HG02970 (cell line): Measurements from ENCODE around the gene LSP1.

Experiments
- ATAC-seq: cut with Tn5 transposase; IDR thresholded peaks from one replicate; pipeline ENCODE4 v1.9.1; 2021; ENCODE audit warnings: mild to moderate bottlenecking, moderate library complexity, moderate number of reproducible peaks; ENCODE audit not compliant: unreplicated experiment, low FRiP score

Gene LSP1

DNA sequence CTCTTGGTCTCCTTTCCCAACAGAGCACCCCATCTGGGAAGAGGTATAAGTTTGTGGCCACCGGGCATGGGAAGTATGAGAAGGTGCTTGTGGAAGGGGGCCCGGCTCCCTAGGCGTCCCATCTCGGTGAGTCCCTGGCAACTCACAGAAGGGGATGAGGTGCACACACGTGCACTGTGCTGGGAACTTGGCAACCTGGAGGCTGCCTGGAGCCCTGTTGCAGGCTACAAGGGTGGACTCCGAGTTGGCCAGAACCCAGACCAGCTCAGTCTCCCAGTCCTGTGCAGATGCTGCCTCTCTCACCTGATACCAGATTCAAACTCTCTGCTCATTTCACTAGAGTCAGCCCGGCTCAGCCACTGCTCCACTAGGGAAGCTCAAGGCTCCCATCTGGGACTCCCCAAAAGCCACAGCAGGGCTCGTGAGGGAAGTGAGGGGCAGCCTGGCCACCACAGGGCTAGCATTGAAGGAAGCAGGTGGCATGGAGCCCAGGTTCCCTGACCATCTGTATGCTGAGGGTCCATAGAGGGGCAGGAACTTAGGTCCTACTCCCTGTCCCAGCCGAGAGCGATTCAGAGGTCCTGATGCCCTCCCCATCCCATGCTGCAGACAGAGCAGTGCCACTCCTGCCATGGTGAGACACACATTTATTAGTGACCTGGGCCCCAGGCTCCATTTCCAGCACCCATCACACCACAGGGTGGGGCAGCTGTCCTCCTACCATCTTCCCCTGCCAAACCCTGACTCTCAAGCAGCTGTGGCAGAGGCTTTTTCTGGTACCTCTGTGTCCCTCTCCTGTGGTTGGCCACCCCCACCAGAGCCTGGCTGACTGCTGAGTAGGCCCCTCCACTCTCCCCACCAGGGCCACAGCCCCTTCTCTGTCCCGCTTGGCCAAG lies 34.8 kb downstream of the LSP1 start:
- ATAC-seq, result no peak

DNA sequence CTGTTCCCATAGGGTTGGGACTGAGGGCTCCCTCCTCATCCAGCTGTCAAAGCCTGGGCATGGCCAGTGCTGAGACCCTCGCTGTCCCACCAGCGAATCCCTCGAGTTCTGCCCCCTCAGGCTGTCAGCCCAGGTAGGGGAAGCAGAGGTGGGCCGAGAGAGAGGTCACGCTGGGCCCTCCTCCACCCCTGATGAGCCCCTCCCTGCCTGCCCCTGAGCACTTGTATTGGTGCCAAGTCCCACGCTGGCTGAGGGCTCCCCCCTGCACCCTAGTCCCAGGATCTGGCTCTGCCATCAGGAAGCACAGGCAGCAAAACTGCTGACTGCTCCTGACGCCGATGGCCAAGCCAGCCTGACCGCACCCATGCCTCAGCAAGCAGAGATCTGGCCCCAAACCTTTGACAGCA lies 35.5 kb downstream of the LSP1 start:
- ATAC-seq, result no peak

DNA sequence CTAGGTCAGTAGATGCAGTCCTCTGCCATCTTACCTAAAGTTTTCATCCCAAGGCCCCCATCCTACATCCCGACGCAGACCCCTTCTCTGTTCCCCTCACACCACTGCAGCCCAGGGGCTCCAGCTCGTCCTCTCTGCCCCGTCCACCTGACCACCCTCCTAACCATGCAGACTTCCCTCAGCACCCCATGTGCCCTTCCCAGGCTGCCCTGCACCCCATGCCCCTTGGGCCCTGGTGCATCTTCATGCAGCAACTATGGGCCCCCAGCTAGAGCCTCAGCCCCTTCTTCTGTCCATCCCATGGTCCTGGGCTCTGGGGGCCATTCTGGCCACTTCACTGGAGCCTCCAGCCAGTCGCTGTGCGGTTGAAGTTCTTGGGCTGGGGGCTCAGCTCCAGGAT lies 35.9 kb downstream of the LSP1 start:
- ATAC-seq, result no peak

DNA sequence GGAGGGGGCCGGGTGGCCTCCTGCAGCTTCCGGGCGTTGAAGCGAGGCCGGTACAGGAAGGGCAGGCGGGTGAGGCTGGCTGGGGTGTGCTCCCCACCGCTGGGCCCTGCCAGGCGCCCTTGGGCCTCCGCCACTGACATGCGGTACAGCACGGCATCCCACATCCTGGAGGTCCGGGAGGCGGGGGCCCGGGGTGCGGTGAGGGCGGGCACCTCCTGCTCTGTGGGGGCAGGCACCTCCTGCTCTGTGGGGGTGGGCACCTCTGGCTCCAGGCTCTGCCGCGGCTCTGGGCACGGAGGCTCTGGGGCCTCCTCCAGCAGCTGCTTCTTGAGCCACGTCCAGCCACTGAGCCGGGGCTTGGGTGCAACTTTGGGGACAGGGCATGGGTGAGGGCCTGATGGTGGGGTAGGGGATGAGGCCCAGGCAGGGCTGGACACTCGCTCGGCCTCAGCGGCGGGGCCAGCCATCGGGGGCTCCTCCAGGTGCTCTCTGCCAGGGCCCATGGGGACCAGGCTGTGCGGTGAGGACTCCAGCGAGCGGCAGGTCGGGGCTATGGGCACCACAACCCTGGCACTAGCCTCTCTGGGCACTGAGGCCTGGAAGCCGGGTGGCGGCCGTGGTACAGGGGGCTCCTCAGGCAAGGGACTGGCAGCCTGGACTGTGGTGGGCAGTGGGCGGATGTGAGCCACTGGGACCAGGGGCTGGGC lies 36.5 kb downstream of the LSP1 start:
- ATAC-seq, result no peak

DNA sequence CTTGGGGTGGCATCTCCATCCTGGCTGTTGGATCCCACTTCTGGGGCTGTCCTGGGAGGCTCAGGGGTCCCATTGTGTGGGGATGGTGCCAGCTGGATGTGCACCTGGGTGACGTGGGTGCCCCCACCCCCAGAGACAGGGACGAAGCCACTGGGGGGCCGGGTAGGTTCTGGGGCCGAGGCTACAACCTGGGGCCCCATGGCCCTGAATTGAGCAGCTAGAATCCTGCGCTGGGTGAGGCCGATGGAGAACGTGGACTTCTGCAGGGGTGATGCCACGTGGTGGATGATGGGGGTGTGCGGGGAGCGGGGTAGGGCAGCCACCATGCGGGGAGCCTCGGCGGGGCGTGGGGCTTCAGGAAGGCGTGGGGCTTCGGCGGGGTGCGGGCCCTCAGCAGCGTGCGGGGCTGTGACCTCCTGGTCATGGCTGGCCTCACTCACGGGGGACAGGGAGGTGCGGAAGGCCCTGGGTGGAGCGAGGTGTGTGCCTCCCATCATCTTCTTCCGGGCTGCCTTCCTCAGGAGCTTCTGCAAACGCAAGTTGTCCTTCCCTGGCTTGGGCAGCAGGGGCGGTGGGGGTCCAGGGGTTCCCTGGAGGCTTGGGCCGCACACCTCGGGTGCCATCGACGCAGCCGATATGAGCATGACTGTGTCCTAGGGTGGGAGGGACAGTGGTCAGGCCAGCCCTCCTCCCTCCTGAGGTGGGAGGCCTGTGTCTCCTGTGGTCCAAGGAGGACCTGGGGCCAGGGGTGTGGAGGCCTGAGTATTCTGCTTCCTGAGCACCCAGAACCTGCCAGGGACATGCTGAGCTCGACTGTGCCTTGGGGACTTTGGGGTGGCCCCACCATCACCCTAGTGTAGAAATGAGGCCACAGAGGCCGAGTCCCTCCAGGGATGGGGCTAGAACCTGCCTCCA lies 37.3 kb downstream of the LSP1 start:
- ATAC-seq, result no peak

DNA sequence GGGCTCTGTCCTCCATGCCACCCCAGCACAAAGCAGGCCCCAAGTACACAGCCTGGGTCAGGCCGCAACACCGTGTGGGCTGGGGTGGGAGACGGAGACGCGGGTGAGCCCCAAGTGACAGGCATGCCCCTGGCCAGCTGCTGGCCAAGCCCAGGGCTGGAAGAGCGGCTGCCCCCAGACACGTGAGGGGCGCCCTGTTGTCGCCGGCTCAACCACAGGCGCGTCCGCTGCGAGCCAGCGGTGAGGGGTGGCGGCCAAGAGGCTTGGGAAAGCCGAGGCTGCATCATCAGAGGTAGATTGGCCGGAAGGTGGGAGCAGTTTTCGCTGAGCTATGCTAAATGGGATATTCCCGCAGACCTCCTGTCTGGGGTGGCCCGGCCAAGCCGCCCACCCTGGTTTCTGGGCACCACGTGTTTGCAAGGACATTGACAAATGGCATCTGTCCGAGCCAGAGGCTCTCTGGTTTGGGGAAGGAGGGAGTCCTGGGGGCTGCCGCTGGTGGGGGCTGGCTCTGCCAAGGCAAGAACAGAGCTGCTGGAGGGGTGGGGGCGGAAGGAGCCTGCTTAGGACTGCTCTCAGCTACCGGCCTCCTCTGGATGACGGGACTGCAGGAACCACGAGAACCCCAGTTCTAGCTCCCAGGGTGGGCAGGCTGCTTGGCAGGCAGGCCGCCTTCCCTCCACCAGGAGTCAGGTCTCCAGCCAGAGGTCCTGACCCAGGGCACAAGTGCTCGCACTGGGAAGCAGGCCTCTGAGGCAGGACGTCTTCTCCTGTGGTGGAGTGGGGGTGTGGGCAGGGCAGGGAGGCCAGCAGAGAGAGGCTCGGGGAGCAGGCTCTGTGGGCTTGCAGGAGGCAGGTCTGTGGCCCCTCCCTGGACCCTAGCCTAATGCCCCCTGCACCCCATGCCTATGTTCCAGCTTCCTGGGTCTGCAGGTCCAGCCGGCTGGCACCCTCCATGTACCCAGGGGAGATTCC lies 38.3 kb downstream of the LSP1 start:
- no peak for ATAC-seq

DNA sequence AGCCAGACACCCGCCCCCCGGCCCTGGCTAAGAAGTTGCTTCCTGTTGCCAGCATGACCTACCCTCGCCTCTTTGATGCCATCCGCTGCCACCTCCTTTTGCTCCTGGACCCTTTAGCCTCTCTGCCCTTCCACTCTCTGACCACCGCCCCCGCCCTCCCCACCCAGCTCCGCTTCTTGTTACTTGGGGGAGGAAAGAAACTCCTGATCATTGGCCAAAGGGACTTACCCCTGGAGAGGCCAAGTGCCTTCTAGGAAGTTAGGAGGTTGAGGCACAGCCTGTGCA lies 38.9 kb downstream of the LSP1 start, which contains the start of gene PRR33:
Gene PRR33 (minus strand): TSS at position 65 of the 285 bp plus-strand sequence. CDS start 1,311 bp downstream, outside the sequence.
- no peak for ATAC-seq

DNA sequence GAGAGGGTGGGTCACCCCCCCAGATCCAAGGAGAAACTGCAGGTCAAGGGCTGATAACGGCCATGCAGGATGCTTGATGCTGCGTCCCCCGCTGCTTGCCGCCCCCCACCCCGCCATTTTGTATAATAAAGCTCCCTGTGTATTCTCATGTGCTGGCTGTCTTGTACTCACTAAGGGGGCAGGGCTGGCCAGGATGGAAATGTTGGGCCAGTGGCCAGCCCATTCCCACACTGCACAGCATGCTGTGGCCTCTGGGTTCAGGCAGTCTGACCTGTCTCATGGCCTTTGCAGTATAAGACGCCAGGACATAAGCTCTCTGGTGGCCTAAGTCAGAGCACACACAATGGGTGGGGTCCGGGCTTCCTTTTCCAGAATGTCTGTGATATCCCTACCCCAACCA lies 39.2 kb downstream of the LSP1 start:
- no peak for ATAC-seq

DNA sequence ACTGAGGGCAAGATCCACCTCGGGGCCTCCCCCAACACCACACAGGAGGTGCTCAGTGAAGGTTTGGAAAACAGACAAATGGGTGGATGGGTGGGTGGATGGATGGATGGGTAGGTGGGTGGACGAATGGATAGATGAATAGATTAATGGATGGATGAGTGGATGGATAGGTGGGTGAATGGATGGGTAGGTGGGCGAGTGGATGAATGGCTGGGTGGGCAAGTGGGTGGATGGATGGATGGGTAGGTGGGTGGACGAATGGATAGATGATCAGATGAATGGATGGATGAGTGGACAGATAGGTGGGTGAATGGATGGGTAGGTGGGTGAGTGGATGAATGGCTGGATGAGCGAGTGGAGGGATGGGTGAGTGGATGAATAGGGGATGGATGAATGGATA lies 39.7 kb downstream of the LSP1 start:
- ATAC-seq, result no peak

DNA sequence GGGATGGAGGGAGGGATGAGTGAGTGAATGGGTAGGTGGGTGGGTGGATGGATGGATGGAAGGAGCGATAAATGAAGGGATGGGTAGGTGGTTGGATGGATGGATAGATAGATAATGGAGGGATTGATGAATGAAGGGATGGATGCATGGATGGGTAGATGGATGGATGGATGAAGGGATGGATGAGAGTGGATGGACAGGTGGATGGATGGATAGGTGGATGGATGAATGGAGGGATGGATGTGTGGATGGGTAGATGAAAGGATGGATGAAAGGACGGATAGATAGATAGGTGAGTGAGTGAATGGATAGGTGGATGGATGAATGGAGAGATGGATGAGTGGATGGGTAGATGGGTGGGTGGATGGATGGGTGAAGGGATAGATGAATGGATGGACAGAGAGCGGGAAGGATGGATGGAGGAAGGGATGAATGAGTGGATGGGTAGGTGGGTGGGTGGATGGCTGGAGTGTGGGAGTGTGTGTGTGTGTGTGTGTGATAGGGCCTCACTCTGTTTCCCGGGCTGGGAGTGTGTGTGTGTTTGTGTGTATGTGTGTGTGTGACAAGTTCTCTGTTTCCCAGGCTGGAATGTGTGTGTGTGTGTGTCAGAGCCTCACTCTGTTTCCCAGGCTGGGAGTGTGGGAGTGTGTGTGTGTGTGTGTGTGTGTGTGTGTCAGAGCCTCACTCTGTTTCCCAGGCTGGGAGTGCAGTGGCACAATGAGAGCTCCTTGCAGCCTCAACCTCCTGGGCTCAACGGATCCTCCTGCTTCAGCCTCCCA lies 40.9 kb downstream of the LSP1 start:
- ATAC-seq, result no peak

DNA sequence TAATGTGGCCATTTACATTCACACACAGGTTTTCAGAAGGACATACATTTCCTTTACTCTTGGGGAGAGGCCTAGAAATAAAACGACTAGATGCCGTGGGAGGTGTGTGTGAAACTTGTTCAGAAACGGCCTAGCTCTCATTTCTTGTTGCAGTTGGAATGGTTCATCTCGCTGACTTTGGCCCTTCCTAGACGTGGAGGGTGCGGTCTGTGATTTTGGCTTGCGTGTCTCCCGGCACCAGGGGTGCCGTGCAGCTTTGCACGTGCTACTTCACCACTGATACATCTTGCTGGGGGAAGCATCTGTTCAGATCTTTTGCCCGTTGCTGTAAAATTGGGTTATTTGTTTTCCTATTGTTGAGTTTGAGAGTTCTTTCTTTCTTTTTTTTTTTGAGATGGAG lies 41.9 kb downstream of the LSP1 start:
- ATAC-seq, result no peak

DNA sequence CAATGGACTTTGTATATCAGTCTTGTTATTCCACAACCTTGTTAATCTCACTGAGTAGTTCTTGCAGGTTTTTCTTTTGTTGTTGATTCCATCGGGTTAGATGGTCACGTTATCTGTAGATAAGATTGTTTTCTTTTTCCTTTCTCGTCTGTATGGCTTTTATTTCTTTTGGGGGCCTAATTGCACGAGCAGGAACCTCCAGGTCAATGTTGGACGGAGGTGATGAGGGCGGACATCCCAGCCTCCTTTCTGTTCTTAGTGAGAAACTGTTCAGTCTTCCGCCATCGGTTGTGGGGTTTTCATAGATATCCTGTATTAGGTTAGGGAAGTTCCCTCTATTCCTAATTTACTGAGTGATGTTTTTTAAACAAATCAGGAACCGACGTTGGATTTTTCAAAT lies 43.6 kb downstream of the LSP1 start:
- ATAC-seq, result no peak

DNA sequence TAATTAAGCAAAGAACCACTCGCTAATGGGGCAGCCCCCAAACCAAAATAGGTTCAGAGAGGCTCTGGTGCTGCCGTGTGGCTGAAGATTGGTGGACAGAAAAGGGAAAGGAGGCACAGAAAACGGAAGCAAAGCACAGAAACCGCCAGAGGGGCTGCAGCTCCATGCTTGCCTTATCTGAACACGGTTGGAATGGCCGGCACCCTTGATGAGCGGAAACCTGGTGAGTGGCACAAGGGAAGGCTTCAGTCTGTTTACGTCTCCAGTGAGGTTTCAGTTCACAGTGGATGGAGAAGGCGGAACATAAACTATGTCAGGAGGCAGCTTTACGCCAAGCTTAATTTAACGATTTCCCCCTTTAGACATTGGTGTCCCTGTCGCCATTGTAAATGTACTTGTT lies 44.0 kb downstream of the LSP1 start:
- ATAC-seq, result no peak

DNA sequence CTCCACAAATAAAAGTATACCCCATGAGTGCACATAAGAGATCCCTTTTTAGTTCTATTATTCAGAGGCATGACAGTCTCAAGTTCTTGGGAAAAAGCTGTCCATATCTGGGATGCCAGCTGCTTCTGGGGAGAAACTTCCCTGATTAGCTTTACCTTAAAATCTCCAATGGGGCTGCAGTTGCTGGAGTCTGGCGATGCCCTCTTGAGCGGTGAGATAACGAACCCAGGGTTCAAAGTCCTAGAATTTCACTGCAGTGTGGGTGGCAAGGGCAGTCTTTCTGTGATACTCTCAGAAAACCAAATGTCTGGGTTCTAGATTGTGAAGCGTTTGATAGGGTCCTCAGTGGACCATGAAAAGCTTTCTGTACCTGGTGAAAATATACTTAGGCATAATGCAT lies 46.2 kb downstream of the LSP1 start:
- ATAC-seq, result no peak

DNA sequence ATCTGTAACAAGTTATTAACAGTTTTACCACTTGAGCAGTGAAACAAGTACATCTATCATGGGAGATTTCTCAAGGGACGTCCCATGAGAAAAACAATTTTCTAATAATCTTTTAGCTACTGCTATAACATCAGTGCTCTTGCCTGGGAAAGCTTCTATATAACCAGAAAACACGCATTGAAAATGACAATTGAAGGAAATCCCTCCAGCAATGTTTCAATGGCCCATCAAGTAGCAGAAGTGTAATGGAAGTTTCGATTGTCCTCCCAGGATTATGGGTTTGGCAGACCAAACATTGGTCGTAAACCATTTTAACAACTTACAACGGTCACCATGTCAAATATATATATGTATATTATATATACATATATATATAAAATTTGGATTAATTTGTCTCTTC lies 46.8 kb downstream of the LSP1 start:
- no peak for ATAC-seq

DNA sequence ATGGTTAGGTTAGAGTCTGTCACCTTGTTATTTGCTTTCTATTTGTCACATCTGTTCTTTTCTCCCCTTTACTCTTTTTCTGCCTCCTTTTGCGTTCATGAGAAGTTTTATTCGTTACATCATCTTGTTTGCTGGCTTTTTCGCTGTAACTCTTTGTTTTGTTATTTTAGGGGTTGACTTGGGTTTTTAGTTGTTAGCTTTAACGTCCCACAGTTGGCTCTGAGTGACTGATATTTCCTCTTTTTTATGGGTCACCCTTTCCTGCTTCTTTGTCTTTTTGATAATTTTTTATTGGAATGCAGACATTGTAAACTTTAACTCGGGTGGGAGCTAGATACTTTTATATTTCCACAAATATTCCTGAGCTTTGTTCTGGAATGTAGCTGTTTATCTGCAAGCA lies 53.3 kb downstream of the LSP1 start:
- no peak for ATAC-seq

DNA sequence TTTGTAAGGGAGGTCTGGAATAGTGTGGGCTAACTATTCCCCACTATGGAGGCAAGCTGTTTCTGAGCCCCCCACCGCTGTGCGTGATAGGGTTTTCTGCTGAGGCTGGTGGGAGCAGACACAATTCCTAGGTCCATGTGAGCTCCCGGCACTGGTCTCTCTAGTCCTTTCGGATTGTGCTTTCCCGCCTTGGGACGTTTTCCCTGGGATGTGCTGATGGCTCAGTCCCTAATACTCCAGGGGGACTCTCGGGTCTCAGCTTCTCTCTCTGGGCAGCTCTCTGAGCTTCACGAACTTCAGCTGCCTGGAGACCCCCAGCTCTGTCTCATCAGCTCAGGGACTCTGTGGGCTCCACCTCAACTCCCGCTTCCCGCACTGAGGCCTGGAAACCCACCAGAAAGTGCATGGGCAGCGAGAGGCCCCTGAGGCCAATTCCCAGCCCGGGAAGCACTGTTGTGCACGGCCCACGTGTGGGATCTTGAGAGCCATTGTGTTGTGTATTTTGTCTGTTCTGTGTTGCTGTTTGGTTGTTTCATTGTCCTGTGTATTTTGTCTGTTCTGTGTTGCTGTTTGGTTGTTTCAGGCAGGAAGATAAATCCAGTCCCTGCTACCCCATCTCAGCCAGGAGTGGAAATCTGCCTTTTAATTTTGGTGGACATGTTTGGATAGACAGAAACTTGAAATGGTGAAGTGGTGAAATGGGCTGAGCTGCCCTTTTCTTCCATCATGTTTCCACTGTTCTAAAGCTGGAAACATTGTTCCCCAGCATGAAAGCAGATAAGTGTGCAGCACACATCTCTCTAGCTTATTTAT lies 53.9 kb downstream of the LSP1 start:
- no peak for ATAC-seq

DNA sequence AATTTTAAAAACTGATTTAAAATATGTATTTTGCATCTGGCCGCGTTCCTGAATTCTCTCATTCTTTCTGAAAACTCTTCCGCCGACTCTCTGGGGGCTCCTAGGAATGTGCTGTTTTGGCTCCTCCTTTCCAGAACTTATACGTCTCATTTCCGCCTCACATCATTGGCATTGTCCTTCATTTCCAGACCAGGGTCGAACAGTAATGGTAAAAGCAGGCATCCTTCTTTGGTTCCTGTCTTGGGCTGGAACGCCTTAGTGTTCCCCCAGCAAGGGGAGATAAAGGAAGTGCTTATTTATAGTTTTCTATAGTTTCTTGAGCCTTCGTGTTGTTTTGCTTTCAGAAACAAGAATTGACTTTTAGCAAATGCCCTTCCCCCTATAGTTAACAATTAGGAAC lies 55.7 kb downstream of the LSP1 start:
- ATAC-seq, result no peak
